Renal cortex interstitium (tissue), 15 donors: Measurements from ENCODE around the gene PPM1M. TPM values are rescaled to one million over a fixed set of nuclear protein-coding genes. Genes with fewer than 3 reads are reported as not detected.

Experiments
- DNase-seq, 11 donors: peaks; one replicate each; pipeline ENCODE4 v3.0.0-alpha.2; 2013; ENCODE audit warnings: low read depth in 9 of 11, low spot score in 4 of 11; ENCODE audit errors: extremely low read depth in 1 of 11
- long read RNA-seq, 16 experiments: transcript quantifications; one replicate each; lab custom pipeline, GENCODE V29; 2026
- polyA plus RNA-seq, 3 donors: library from polyadenylated mRNA; unstranded; fragments of 120-200 nt; gene quantifications; one replicate each; pipeline ENCODE4 v1.2.1, GENCODE V29; 2013; ENCODE audit not compliant: insufficient read length in 3 of 3

Gene PPM1M, protein sequence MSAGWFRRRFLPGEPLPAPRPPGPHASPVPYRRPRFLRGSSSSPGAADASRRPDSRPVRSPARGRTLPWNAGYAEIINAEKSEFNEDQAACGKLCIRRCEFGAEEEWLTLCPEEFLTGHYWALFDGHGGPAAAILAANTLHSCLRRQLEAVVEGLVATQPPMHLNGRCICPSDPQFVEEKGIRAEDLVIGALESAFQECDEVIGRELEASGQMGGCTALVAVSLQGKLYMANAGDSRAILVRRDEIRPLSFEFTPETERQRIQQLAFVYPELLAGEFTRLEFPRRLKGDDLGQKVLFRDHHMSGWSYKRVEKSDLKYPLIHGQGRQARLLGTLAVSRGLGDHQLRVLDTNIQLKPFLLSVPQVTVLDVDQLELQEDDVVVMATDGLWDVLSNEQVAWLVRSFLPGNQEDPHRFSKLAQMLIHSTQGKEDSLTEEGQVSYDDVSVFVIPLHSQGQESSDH
- 10 to 100 TPM; 17.9 to 20.4 (median 18.2) TPM for polyA plus RNA-seq
- long read RNA-seq, donor 1: 0 reads
- long read RNA-seq, donor 2: 0 reads
- long read RNA-seq, donor 3, partial matches to known transcripts: 0 of 1 reads
- long read RNA-seq, donor 3, other reads (novel, unspliced or antisense): 0 of 1 reads
- long read RNA-seq, donor 4: 0 reads
- long read RNA-seq, donor 5: 0 reads
- long read RNA-seq, donor 6, partial matches to known transcripts: 0 of 1 reads
- long read RNA-seq, donor 6, other reads (novel, unspliced or antisense): 0 of 1 reads
- long read RNA-seq, donor 7, partial matches to known transcripts: 0 of 1 reads
- long read RNA-seq, donor 7, other reads (novel, unspliced or antisense): 0 of 1 reads
- long read RNA-seq, donor 8, partial matches to known transcripts: 0 of 3 reads
- long read RNA-seq, donor 8, other reads (novel, unspliced or antisense): 0 of 3 reads
- long read RNA-seq, donor 9, partial matches to known transcripts: 20 of 21 reads
- long read RNA-seq, donor 9, other reads (novel, unspliced or antisense): 0 of 21 reads
- long read RNA-seq, donor 10, partial matches to known transcripts: 0 of 1 reads
- long read RNA-seq, donor 10, other reads (novel, unspliced or antisense): 0 of 1 reads
- long read RNA-seq, donor 11: 0 reads
- long read RNA-seq, donor 12, partial matches to known transcripts: 0 of 1 reads
- long read RNA-seq, donor 12, other reads (novel, unspliced or antisense): 0 of 1 reads
- long read RNA-seq, donor 13, partial matches to known transcripts: 0 of 1 reads
- long read RNA-seq, donor 13, other reads (novel, unspliced or antisense): 0 of 1 reads
- long read RNA-seq, donor 14, partial matches to known transcripts: 0 of 2 reads
- long read RNA-seq, donor 14, other reads (novel, unspliced or antisense): 0 of 2 reads
- long read RNA-seq, donor 15, partial matches to known transcripts: 0 of 1 reads
- long read RNA-seq, donor 15, other reads (novel, unspliced or antisense): 0 of 1 reads
- long read RNA-seq, donor 16, partial matches to known transcripts: 0 of 4 reads
- long read RNA-seq, donor 16, other reads (novel, unspliced or antisense): 0 of 4 reads

DNA sequence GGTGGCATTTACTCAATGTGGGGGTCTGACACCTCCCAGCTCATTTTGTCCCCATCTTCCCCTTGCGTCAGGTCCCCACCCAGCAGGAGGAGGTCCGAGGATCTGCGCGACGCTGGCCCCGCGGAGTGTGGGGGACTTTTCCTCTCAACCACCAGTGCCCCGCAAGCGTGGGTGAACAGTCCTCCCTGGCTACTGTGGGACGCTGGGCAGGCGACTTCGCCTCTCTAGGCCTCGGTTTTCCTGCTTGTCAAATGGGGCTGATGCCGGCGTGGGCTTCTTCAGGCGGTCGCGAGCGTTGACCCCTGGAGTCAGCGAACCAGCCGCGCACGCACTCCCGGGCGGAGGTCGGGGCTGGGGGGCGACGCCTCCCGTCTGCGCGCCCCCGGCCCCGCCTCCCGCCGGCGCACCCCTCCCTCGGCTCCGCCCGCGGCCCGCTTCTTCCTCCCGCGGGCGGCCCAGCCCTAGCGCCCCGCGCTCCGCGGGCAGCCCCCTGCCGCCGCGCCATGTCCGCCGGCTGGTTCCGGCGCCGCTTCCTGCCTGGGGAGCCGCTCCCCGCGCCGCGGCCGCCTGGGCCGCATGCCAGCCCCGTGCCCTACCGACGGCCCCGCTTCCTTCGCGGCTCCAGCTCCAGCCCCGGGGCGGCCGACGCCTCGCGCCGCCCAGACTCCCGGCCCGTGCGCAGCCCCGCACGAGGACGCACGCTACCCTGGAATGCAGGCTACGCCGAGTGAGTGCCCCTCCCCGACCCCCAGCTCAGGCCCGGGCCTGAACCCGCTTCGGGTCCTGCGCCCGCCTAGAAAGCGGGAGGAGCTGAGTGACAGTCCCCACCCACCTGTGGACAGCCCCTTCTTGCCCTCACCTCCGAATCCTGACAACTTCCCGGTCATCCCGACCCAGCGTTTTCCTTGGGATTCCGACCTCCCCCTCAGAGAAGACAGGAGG is at the start of gene PPM1M:
Gene PPM1M, plus strand, starts transcription at position 438 of the 942 bp plus-strand sequence. Its CDS starts 66 bp downstream, at position 504.
- DNase-seq: peak in 3 of 11 donors; percentile 34 to 45 (median 44)

DNA sequence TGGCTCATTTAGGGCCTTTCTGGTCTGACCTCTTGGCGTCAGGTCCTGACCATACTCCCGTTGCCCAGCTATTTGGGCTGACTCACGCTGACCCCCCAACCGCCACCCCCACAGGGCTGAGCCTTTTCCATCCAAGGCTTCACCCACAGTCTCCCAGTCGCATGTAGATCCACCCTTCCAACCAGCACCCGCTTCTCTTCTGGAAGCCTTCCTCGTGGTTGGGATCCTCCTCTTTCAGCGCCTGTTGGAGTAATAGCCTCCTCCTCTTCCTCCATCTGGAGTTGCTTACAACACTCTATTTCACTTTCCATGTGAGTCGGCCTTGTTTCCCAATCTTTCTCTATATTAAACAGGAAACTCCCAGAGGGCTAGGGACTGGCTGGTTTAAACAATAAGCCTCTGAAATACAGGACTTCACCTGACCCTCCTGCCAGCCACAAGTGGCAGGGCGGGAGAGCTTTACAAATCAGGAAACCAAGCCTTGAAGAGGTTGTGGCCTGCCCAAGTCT is 49.7 kb upstream of the PPM1M start:
- no peak for DNase-seq

DNA sequence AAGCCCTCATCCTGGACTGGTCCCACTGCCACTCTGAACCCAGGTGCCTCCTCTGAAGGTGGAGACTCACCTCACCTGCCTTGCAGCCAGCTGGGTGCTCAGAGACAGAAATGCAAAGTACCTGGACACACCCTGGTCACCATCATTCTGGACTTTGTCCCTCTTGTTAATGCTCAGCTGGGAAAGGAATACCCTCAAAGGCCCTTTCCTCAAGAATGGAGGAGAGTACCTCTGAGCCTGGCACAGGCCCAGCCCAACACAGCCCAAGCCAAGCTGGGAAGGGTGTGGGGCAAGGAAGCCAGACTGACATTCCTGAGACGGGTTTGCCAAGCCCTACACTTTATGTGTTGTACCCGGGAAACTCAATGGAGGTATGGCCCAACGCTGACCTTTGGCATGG is 48.6 kb upstream of the PPM1M start:
- DNase-seq: no peak

DNA sequence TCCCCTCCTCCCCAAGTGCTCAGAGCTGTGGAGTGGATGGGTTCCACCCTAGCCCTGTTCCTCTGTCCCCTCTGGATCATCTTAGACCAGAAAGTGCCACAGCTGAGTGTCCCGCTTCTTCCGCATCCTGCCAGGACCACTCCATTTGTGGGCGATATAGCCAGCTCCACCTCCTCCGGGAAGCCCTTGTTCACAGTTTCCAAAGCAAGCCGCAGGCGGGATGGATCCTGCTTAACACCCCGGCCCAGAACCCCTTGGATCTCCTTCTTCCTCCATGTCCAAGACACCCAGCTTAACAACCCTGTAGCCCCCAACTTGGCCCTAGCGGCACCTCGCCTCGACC is 48.1 kb upstream of the PPM1M start:
- DNase-seq: no peak

DNA sequence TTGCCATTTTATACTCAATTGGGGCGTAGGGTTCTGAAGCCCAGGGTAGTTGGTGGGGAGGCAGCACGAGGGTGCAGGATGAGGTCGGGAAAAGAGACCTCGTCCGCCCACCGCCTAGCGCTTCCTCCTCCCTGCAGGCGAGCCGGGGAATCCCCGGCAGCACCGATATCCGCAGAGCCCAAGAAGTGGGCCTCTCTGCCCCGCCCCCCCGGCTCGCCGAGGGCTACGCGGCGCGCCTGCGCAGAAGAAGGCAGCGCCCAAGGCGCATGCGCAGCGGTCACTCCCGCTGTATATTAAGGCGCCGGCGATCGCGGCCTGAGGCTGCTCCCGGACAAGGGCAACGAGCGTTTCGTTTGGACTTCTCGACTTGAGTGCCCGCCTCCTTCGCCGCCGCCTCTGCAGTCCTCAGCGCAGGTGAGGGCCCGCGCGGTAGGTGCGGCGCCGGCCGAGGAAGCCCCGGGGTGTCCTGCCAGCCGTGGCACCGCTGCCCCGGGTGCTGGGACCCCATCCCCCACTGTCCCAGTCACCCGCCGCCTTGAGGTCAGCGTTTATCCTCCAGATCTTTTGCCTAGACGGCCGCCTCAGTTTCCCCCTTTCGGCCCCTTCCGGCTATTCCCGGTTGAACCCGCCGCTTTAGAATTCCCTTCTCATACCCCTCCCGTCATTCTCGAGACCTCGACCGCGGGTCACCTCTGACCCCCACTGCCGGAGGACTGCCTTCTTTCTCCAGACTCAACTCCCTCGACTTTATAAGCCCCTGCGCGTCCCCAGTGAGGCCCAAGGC is 47.5 kb upstream of the PPM1M start, which contains the start of gene ALAS1:
Gene ALAS1, plus strand, starts transcription at position 319 of the 784 bp plus-strand sequence. CDS start 1,082 bp downstream, outside the sequence.
- DNase-seq: peak; percentile 79 to 94 (median 89)

DNA sequence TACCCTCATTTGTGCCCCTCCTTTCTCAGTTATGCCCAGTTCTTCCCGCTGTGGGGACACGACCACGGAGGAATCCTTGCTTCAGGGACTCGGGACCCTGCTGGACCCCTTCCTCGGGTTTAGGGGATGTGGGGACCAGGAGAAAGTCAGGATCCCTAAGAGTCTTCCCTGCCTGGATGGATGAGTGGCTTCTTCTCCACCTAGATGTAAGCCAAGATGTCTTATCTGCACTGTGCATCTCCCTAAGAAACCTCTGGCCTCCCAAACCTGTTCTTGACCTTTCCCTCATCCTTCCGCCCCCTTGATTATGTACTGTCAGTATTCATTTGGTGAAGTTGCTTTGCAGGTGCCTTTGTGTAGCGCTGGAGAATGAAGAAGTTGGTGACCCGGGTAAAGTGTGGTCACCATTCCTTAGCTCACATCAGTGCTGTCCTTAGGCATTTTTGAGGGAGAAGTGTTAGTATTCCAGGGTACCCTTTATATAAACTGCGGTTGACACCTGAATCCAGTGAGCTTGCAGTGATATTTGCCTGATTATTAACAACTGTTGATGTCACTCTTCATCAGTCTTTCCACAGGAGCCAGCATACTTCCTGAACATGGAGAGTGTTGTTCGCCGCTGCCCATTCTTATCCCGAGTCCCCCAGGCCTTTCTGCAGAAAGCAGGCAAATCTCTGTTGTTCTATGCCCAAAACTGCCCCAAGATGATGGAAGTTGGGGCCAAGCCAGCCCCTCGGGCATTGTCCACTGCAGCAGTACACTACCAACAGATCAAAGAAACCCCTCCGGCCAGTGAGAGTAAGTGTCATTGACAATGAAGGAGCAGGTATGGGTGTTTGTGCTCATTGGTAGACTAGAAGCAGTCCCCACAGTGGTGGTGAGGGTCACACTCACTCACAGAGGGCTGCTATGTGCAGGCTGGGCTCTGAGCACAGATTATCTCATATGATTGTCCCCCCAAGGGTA is 46.6 kb upstream of the PPM1M start:
- no peak for DNase-seq

DNA sequence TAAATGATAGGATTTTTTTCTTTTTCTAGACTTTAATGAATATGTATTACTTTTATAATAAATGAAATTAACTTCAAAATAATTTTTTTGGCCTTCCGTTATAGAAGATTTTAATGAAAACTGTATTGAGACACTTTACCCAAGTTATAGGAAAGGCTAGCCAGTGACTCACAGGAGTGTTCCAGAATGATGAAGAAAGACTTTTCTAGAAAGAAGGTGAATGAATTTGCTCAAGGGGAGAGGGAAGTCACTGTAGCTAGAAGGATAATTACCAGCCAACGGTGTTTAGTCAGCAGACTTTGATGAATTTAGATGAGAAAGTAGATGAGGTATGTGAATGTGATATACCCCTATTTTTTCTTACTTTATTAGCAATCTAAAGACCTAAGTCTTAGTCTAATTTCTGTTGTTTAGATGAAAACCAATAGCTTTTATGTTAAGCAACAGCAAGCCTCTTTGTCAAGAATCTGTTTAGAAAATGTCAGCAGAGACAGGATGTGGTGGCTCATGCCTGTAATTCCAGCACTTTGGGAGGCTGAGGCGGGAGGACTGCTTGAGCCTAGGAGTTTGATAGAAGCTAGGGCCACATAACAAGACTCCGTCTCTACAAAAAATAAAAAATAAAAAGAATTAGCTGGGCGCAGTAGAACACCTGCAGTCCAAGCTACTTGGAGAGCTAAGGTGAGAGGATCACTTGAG is 44.4 kb upstream of the PPM1M start:
- no peak for DNase-seq

DNA sequence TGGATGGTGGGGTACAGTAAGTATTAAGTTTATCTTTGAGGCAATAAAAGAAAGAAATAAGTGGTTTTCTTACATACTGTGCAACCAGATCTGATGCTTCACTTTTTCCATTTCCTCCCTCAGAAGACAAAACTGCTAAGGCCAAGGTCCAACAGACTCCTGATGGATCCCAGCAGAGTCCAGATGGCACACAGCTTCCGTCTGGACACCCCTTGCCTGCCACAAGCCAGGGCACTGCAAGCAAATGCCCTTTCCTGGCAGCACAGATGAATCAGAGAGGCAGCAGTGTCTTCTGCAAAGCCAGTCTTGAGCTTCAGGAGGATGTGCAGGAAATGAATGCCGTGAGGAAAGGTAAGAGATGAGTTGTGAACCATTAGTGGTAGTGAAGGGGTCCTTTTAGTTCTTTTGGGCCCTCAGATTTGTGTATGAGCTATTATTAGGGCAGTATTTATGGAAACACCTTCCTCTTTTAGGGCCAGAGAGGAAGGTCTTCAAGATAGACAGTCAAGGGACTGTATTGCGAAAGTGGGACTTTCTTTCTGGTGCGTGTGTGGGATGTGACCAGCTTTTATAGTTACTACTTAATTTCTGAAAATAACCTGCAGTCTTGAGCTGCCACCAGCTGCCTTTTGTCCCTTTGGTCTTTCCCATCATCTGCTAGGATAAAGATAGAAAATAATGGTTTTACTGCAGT is 43.0 kb upstream of the PPM1M start:
- no peak for DNase-seq

DNA sequence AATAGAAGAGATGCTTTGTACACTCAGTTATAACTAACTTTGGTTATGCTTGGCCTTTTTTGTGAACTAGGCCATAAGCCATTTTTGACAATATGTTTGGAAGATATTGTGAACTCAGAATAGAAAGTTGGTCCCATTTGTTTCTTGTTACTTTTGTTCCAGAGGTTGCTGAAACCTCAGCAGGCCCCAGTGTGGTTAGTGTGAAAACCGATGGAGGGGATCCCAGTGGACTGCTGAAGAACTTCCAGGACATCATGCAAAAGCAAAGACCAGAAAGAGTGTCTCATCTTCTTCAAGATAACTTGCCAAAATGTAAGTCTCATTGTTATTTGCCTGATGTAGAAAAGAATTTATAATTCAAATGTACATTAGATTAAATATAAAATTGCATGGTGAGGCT is 41.9 kb upstream of the PPM1M start:
- no peak for DNase-seq

DNA sequence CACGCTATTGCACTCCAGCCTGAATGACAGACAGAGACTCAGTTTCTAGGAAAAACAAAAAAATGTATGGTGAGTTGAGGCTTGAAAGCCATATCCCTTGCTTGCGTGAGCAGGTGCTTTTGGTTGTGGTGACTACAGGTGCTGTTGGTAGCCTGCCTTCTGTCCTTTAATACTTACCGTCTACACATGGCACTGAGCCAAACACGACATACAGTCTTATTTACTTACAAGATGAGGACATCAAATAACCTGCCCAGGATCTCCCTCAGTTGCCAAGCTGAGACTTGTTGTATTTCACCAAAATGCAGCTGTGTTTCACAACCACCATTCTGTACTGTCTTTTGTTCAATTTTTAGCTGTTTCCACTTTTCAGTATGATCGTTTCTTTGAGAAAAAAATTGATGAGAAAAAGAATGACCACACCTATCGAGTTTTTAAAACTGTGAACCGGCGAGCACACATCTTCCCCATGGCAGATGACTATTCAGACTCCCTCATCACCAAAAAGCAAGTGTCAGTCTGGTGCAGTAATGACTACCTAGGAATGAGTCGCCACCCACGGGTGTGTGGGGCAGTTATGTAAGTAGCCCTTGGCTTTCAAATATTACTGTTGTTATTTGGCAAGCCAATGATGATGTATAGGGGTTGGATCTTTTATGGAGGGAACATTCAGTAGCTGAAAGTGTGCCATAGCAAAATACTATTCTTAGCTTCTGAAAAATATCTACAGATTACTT is 41.1 kb upstream of the PPM1M start:
- DNase-seq: no peak

DNA sequence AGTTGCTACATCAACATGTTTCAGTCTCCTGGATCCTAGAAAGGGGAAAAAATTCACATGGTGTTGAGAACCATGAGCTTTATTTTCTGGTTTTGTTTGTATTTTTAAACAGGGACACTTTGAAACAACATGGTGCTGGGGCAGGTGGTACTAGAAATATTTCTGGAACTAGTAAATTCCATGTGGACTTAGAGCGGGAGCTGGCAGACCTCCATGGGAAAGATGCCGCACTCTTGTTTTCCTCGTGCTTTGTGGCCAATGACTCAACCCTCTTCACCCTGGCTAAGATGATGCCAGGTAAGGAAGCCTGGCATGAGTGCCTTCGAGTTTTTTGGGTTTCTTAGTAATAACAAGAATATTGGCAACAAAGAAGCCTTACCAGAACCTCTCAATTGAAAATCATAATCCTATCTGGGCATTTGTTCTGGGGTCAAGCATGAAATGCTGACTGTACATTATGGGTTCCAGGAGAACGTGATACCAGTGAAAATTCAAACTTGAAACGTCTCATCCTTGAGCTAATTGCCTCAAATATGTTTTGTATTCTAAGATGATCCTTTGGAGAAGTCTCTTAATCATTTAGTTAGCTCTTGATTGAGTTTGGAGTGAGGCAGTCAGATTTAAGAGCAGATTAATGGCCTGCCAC is 39.7 kb upstream of the PPM1M start:
- DNase-seq: no peak

DNA sequence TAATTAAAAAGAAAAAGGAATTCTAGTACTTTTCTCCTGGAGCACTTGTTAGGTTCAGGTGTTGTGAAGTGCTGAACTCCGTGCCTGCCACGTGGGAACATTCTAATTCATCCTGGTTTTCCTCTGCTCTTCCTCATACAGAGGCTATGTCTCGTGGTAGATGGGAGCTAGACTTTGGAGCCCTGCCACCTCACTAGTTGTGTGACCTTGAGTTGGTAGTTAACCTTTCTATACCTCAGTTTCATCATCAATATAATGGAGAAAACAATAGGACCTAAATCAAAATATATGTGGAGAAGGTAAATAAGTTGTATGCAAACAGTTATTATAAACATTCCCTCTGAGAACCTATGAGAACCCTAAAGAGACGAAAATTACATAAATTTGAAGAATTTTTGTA is 37.0 kb upstream of the PPM1M start:
- no peak for DNase-seq

DNA sequence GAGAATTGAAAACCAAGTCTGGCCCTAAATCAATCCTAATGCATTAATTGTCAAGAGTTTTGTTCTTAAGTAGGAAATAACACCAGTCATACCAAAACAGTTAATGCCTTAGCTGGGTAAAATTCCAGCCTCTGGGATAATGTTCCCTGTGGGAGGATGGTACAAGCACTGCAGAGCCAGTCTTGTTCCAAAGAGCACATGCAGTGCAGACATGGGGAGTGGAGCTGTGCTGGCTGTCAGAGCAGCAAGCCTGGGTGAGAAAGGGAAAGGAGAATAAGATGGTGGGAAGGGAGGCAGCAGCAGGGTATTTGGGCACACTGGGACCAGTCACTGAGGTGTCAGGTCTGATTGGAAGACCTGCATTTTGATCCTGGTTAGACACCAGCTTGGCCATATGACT is 35.5 kb upstream of the PPM1M start:
- DNase-seq: no peak
